ENCODE measurements around the gene PPP1R1B. TPM values are rescaled to one million over a fixed set of nuclear protein-coding genes. Genes with fewer than 3 reads are reported as not detected.

Gene PPP1R1B
- total and polyA plus RNA-seq, 9 of the 15 experiments (the other 6 are each of a cell fraction or from before 2014, with no cell fraction given), result 0.07 to 0.18 (median 0.10) TPM; not detected in 4

- TF ChIP-seq PBX2 (CRISPR knock-in tag; IDR thresholded peaks at IDR 0.05; ENCODE audit: low read depth) (no peak), PBX2 (tag; conservative IDR thresholded peaks at IDR 0.05; ENCODE audit: low read depth) (no peak), ZC3H11A (IDR thresholded peaks at IDR 0.05; ENCODE audit: low read depth, low read length) (no peak), C11orf30 (IDR thresholded peaks at IDR 0.05; ENCODE audit: low read depth) (no peak), MEF2A (IDR thresholded peaks at IDR 0.05; ENCODE audit: control insufficient read depth, low read depth, low read length) (no peak), TARDBP (IDR thresholded peaks at IDR 0.05) (no peak), HMBOX1 (IDR thresholded peaks at IDR 0.05) (no peak), SMARCA5 (IDR thresholded peaks at IDR 0.05) (no peak), NFIX (CRISPR knock-in tag; IDR thresholded peaks at IDR 0.05; ENCODE audit: low read depth) (no peak), SIN3B (IDR thresholded peaks at IDR 0.05; ENCODE audit: low read depth) (no peak)
These were observed 25.3 kb downstream of the PPP1R1B start (continued) for GRCh38 chr17:39651923-39652586.
